Measurements from ENCODE around the gene CCDC80.
A peak's percentile ranks its signal among the peaks of the same experiment; 100 is the strongest.
"Not testable (repeated sequence)": the region's sequence is repeated elsewhere in the genome, so short reads cannot be mapped to it uniquely, and the experiment has no call there.

Gene CCDC80

DNA sequence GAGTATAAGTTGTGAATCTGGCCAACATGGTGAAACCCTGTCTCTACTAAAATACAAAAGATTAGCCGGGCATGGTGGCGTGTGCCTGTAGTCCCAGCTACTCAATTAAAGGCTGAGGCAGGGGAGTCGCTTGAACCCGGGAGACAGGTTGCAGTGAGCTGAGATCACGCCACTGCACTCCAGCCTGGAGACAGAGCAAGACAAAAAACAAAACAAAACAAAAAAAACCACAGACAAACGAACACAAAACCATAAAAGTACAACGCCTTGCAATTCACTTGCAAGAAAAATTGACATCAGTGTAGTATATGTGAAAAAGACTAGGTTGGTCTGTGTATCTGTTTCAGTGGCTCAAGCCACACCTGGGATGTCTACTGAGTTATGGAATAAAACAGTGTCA, 29.9 kb upstream of the CCDC80 start:
- TF ChIP-seq, protein P1, sequence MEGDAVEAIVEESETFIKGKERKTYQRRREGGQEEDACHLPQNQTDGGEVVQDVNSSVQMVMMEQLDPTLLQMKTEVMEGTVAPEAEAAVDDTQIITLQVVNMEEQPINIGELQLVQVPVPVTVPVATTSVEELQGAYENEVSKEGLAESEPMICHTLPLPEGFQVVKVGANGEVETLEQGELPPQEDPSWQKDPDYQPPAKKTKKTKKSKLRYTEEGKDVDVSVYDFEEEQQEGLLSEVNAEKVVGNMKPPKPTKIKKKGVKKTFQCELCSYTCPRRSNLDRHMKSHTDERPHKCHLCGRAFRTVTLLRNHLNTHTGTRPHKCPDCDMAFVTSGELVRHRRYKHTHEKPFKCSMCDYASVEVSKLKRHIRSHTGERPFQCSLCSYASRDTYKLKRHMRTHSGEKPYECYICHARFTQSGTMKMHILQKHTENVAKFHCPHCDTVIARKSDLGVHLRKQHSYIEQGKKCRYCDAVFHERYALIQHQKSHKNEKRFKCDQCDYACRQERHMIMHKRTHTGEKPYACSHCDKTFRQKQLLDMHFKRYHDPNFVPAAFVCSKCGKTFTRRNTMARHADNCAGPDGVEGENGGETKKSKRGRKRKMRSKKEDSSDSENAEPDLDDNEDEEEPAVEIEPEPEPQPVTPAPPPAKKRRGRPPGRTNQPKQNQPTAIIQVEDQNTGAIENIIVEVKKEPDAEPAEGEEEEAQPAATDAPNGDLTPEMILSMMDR (conservative IDR thresholded peaks at IDR 0.05; ENCODE audit: low read depth), result no peak
- CTCF ChIA-PET, result interaction anchor here (0.7 kb wide), 1 partner anchor 40 kb away, joined by 3 read pairs; no protein-coding TSS in a partner anchor
- DNase-seq (ENCODE audit: low spot score), result no peak
- POLR2A ChIA-PET (ENCODE audit: low non-redundant PET), result no interaction called here
- peak overlapping the region; percentile 76 for H3K27ac ChIP-seq

DNA sequence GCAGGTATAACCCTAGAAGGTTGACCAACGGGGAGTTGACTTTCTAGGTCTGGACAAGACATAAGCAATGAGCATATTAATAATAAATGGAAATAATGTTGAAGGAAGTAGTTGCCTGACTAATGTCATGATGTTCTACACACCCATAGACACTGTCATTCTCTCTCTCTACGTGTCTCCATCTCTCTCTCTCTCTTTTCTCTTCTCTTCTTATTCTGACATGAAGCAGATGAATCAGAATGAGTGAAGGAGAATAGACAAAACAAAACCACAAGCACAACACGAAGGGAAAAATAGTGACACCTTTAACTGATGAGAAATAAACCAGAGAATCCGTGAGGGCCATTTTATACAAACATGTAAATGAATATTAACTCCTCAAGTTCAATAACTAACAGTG, 26.7 kb upstream of the CCDC80 start:
- DNase-seq (ENCODE audit: low spot score), result no peak
- H3K27ac ChIP-seq, result no peak overlapping the region
- TF ChIP-seq, protein P1 (conservative IDR thresholded peaks at IDR 0.05; ENCODE audit: low read depth), result no peak
- ChIA-PET CTCF (no interaction called here), POLR2A (ENCODE audit: low non-redundant PET) (no interaction called here)

DNA sequence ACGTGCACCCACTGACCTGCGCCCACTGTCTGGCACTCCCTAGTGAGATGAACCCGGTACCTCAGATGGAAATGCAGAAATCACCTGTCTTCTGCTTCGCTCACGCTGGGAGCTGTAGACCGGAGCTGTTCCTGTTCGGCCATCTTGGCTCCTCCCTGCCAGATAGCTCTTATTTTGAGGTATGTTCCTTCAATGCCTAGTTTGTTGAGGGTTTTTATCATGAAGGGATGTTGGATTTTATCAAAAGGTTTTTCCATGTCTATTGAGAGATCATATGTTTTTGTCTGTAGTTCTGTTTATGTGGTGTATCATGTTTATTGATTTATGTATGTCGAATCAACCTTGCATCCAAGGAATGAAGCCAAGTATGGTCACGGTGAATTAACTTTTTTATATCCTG, 24.1 kb upstream of the CCDC80 start:
- DNase-seq (ENCODE audit: low spot score); H3K27ac ChIP-seq; CTCF ChIA-PET; POLR2A ChIA-PET (ENCODE audit: low non-redundant PET): not testable (repeated sequence)

DNA sequence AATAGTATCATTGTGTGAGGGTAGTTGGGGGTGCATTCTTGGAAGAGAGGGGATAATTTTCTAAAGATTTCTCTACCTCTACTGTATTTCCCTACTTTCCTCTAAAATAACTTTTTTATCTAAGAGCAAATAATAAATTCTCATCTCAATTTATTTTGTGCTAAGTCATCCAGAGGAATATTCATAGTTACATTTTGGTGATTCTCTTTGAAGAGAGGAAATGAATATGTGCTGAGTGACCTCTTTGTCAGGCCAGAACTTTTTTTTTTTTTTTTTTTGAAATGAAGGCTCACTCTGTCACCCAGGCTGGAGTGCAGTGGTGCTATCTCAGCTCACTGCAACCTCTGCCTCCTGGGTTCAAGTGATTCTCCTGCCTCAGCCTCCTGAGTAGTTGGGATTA, 15.1 kb upstream of the CCDC80 start:
- no peak for DNase-seq (ENCODE audit: low spot score)
- no peak overlapping the region for H3K27ac ChIP-seq
- TF ChIP-seq, protein P1 (conservative IDR thresholded peaks at IDR 0.05; ENCODE audit: low read depth), result no peak
- CTCF ChIA-PET, result interaction anchor here (0.6 kb wide), 1 partner anchor 94 kb away, joined by 4 read pairs; no protein-coding TSS in a partner anchor
- POLR2A ChIA-PET (ENCODE audit: low non-redundant PET), result no interaction called here

DNA sequence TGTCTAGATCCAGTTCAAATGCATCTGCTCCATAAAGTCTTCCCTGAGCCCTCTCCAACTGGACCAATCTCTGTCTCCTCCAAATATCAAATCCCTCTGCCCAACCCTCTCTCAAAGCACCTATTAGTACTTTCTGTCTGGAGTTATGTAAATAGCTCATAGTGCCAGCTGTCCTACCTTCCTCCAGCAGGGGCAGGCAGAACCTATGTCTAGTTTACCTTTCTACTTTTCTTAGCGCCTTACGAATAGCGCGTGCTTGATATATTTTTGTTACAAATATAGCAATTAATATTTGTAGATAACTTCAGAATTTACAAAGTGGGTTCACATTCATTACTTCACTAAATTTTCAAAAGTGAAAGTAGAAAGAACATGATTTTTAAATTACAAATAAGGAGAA, 14.0 kb upstream of the CCDC80 start:
- TF ChIP-seq, protein P1 (conservative IDR thresholded peaks at IDR 0.05; ENCODE audit: low read depth), result no peak; the same call in 1 of the 2 replicates
- DNase-seq (ENCODE audit: low spot score), result no peak
- ChIA-PET CTCF (interaction anchor here (0.8 to 2.0 kb wide), 2 partner anchors 10 to 12 kb away, joined by 3 to 7 read pairs; no protein-coding TSS in a partner anchor), POLR2A (ENCODE audit: low non-redundant PET) (no interaction called here)
- H3K27ac ChIP-seq, result no peak overlapping the region

DNA sequence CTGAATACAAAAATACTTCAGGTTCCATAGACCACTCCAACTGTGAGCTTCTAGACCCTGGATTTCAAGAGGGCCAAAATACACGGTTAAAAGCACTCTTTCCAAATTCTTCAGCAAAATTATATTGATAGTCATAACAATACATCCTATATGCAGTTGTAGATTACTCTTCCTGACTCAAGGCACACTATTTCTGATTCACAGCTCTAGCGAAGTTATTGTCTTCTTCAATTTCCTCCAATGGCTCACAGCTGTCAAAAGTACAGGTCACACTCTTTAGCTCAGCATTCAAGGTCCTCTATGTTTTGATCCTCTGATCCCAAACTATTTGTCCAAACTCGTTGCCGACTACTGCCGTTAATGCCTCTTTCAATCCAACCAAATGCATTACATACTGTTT, 13.5 kb upstream of the CCDC80 start:
- H3K27ac ChIP-seq, result no peak overlapping the region
- ChIA-PET POLR2A (ENCODE audit: low non-redundant PET) (no interaction called here), CTCF (interaction anchor here (0.7 to 2.0 kb wide), 4 partner anchors 10 to 159 kb away, joined by 3 to 7 read pairs (median 4); no protein-coding TSS in a partner anchor)
- DNase-seq (ENCODE audit: low spot score), result no peak
- TF ChIP-seq, protein P1 (conservative IDR thresholded peaks at IDR 0.05; ENCODE audit: low read depth), result no peak

DNA sequence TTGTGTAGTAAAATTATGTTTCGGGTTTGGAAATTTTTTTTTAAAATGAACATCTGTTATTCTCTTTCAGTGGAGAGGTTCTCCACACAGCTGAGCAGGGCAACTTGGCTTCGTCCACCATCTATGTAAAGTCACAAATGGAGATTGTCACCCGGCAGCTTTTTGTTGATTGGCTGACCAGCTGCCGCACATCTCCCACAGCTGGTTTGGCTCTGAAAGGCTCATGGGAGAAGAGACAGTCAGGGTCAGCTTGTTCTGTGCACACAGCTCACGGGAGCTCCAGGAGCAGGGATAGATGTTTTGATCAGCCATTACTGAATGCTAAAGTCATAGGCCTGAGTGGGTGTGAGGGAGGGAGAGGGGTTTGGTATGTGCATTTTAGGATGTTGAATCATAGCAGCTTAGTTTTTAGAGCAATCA, 12.9 kb upstream of the CCDC80 start:
- ChIA-PET CTCF (interaction anchor here (0.6 to 2.0 kb wide), 5 partner anchors 11 to 331 kb away, joined by 3 to 7 read pairs (median 3); no protein-coding TSS in a partner anchor), POLR2A (ENCODE audit: low non-redundant PET) (no interaction called here)
- TF ChIP-seq, protein P1 (conservative IDR thresholded peaks at IDR 0.05; ENCODE audit: low read depth), result no peak
- DNase-seq (ENCODE audit: low spot score), result peak; percentile 73
- H3K27ac ChIP-seq, result peak overlapping the region; percentile 64; the same call in 1 of the 2 replicates
